K562 (cell line): ENCODE measurements around the gene TTLL11. TPM values are rescaled to one million over a fixed set of nuclear protein-coding genes. Genes with fewer than 3 reads are reported as not detected.
"Not testable (repeated sequence)": the region's sequence is repeated elsewhere in the genome, so short reads cannot be mapped to it uniquely, and the experiment has no call there.

Source experiments
- ATAC-seq: fragments of 200-7000 bp; cut with Tn5 transposase; 3 replicates; pipeline ENCODE4 v1.9.1; 2020; ENCODE audit warnings: moderate library complexity
- BruUV-seq: library from RNA; stranded (reverse); fragments of 400-500 nt; replicated peaks from 2 replicates; lab custom pipeline; 2021; lab: Mats Ljungman, UMichigan
- CTCF ChIA-PET: fragments of 300-600 bp; formaldehyde crosslinking; extraction: SDS; loops from one replicate; lab custom pipeline; 2021; ENCODE audit warnings: low intra/inter-chr PET ratio; lab: Yijun Ruan, JAX
- POLR2A ChIA-PET: fragments of 300-600, 350-650 bp; sonication (Branson Sonifier 250); formaldehyde crosslinking; extraction: SDS; loops from one replicate; lab custom pipeline; 2021; ENCODE audit warnings: antibody characterized with exemption, inconsistent platforms; lab: Yijun Ruan, JAX
- DNase-seq, 4 experiments: peaks; one replicate each; pipeline versions ENCODE4 v3.0.0 to v3.0.0-alpha.2; 2011 to 2018; ENCODE audit warnings: low spot score in 3 of 4, mixed read lengths in 3 of 4; ENCODE audit errors: extremely low read depth in 1 of 4
- FAIRE-seq: peaks from 2 replicates; lab custom pipeline; 2011; peaks lifted over from hg19 to GRCh38; lab: Jason Lieb, UNC
- H2AFZ ChIP-seq: 2 replicates; pipeline ENCODE4 v1.6.0; 2011; ENCODE audit warnings: low read depth, low read length, control low read depth, inconsistent platforms
- H3K27ac ChIP-seq: fragments of 200-600 bp; 3 replicates; pipeline ENCODE4 v1.8.0; 2011; ENCODE audit warnings: low read depth, mild to moderate bottlenecking, control low read depth, inconsistent platforms, low read length, moderate library complexity, mixed read lengths; ENCODE audit errors: extremely low read depth
- H3K27me3 ChIP-seq, 2 experiments: fragments of 300-600 bp in 1 of 2; 2 replicates in 1 of 2; 3 replicates in 1 of 2; pipeline versions ENCODE4 v1.6.0 to v1.8.0; 2011; ENCODE audit warnings: inconsistent platforms in 2 of 2, low read length in 2 of 2, mild to moderate bottlenecking in 1 of 2, mixed read lengths in 1 of 2, moderate library complexity in 1 of 2; ENCODE audit not compliant: control insufficient read depth in 2 of 2, insufficient read depth in 2 of 2
- H3K36me3 ChIP-seq: fragments of 300-600 bp; 3 replicates; pipeline ENCODE4 v1.8.0; 2011; ENCODE audit warnings: mild to moderate bottlenecking, low read length, inconsistent platforms; ENCODE audit not compliant: control insufficient read depth, insufficient read depth
- H3K4me1 ChIP-seq, 2 experiments: fragments of 200-600 bp in 1 of 2; replicated peaks in 1 of 2; 2 replicates in 1 of 2; 3 replicates in 1 of 2; pipeline versions ENCODE4 v1.5.1 to v1.8.0; 2011; ENCODE audit warnings: inconsistent platforms in 2 of 2, low read length in 2 of 2, mild to moderate bottlenecking in 1 of 2, mixed read lengths in 1 of 2, moderate library complexity in 1 of 2; ENCODE audit not compliant: control insufficient read depth in 2 of 2, insufficient read depth in 2 of 2
- H3K4me2 ChIP-seq: 2 replicates; pipeline ENCODE4 v1.6.1; 2011; ENCODE audit warnings: low read length, control low read depth, inconsistent platforms, mixed read lengths; ENCODE audit not compliant: insufficient read depth
- H3K4me3 ChIP-seq: fragments of 200-600 bp; sonication (generic), shearing (Covaris generic); 2 replicates; pipeline ENCODE4 v1.5.1; 2016; ENCODE audit warnings: control low read depth, inconsistent platforms
- H3K79me2 ChIP-seq: fragments of 200-600 bp; 3 replicates; pipeline ENCODE4 v1.8.0; 2011; ENCODE audit warnings: low read length, inconsistent platforms; ENCODE audit not compliant: control insufficient read depth, insufficient read depth
- H3K9ac ChIP-seq, 2 experiments: 2 replicates each; pipeline versions ENCODE4 v1.6.0 to v1.6.1; 2011; ENCODE audit warnings: low read depth in 2 of 2, low read length in 2 of 2, control low read depth in 1 of 2, inconsistent platforms in 1 of 2, mild to moderate bottlenecking in 1 of 2, mixed read lengths in 1 of 2; ENCODE audit not compliant: insufficient read depth in 1 of 2
- H3K9me1 ChIP-seq: one replicate; pipeline ENCODE4 v1.6.0; 2011; ENCODE audit warnings: inconsistent platforms, mild to moderate bottlenecking, low read length, moderate library complexity; ENCODE audit not compliant: control insufficient read depth, insufficient read depth
- H3K9me3 ChIP-seq: replicated peaks from 2 replicates; pipeline ENCODE4 v1.5.1; 2011; ENCODE audit warnings: low read depth, low read length, inconsistent platforms; ENCODE audit not compliant: control insufficient read depth, insufficient read depth
- H4K20me1 ChIP-seq: replicated peaks from 2 replicates; pipeline ENCODE4 v1.6.1; 2011; ENCODE audit warnings: low read length, inconsistent platforms, mixed read lengths; ENCODE audit not compliant: control insufficient read depth, insufficient read depth
- BACH1 ChIP-seq: fragments of 200-800 bp; sonication (Bioruptor generic); IDR thresholded peaks from 2 replicates; pipeline ENCODE4 v1.6.1; 2016; ENCODE audit warnings: missing genetic modification characterization, missing compliant biosample characterization
- ZNF146 ChIP-seq: IDR thresholded peaks from one replicate; pipeline ENCODE4 v1.6.1; 2018; ENCODE audit warnings: missing compliant biosample characterization; ENCODE audit not compliant: unreplicated experiment
- WGBS: fragments of 100-300 bp; shearing (Covaris generic); methylation state at CpG from one replicate; pipeline ENCODE4 v1.1.6; 2016; ENCODE audit warnings: low coverage, mixed read lengths; ENCODE audit not compliant: insufficient coverage; ENCODE audit errors: missing lambda C conversion rate; 5-methylcytosine and 5-hydroxymethylcytosine counted together
- in situ Hi-C: fragments of 300-500 bp; cut with MboI; formaldehyde crosslinking; loops from 4 replicates; pipeline ENCODE4 v1.15.0; 2018; ENCODE audit warnings: inconsistent platforms, mixed read lengths
- intact Hi-C: fragments of 100-400 bp; cut with micrococcal nuclease; formaldehyde crosslinking; loops from 2 replicates; pipeline ENCODE4 v1.14.2; 2022
- polyA plus RNA-seq, 8 experiments: library from polyadenylated mRNA; depleted of rRNA in 4 of 8; stranded (reverse) in 5 of 8; unstranded in 3 of 8; fragments of >200 nt; fragmentation: Nextera tagmentation in 2 of 8; fragmentation: Illumina TruSeq in 1 of 8; extraction: Ambion mirVana in 2 of 8; extraction: Trizol in 1 of 8; gene quantifications; 2 replicates each; pipeline versions ENCODE4 v1.2.1 to v1.2.3, GENCODE V29; 2011 to 2014; ENCODE audit warnings: inconsistent platforms in 1 of 8, missing spikeins in 1 of 8
- total RNA-seq, 7 experiments: library from RNA; depleted of rRNA in 6 of 7; stranded (reverse); fragments of >200 nt in 6 of 7; fragmentation: Illumina TruSeq in 2 of 7; extraction: Trizol in 2 of 7; gene quantifications; 2 replicates each; pipeline versions ENCODE4 v1.2.1 to v1.2.3, GENCODE V29; 2011 to 2021; ENCODE audit warnings: low replicate concordance in 1 of 7

The TTLL11 gene
- total and polyA plus RNA-seq, 9 of the 15 experiments (the other 6 are each of a cell fraction or from before 2014, with no cell fraction given), result 0.83 to 4.4 (median 2.7) TPM

- H3K9me3 ChIP-seq, H3K27ac ChIP-seq, H3K4me2 ChIP-seq, in situ Hi-C loops, FAIRE-seq, H4K20me1 ChIP-seq, H3K9ac ChIP-seq, DNase-seq, POLR2A ChIA-PET, intact Hi-C loops, H3K36me3 ChIP-seq, H2AFZ ChIP-seq, H3K9me1 ChIP-seq, H3K4me1 ChIP-seq, ATAC-seq, H3K4me3 ChIP-seq, H3K79me2 ChIP-seq, CTCF ChIA-PET, BruUV-seq: not testable (repeated sequence)
- TF ChIP-seq ZNF146 (CRISPR knock-in tag), result peak; percentile 62
- peaks cover 0 to 14% of the 10 kb centered on the region in 2 experiments; a peak in 1 of 5 replicates for H3K27me3 ChIP-seq
- 11% methylated on average over 1 of the region's 2 CpGs for WGBS
These were observed 198.7 kb downstream of the TTLL11 start for GRCh38 chr9:121894380-121894779.

GRCh38 chr9:121893786-121894185 lies 199.3 kb downstream of the TTLL11 start:
- H3K27ac ChIP-seq, result no peak overlapping the region
- in situ Hi-C loops, result no loop called here
- BruUV-seq, result no TSS peak
- H3K4me3 ChIP-seq, result no peak overlapping the region
- 0% methylated on average over 2 of the region's 3 CpGs for WGBS
- H3K9me1 ChIP-seq, result no peaks in the 10 kb centered on the region
- no peaks in the 10 kb centered on the region for H4K20me1 ChIP-seq
- H3K79me2 ChIP-seq, result no peaks in the 10 kb centered on the region
- peaks cover 6% of the 10 kb centered on the region; the same call in 1 of the 2 replicates for H3K9me3 ChIP-seq
- ChIA-PET POLR2A (no interaction called here), CTCF (no interaction called here)
- peaks cover 0 to 15% of the 10 kb centered on the region in 2 experiments; a peak in 1 of 5 replicates for H3K27me3 ChIP-seq
- no peak overlapping the region for H2AFZ ChIP-seq
- H3K4me1 ChIP-seq, result peaks cover 0 to 5% of the 10 kb centered on the region in 2 experiments; a peak in 1 of 5 replicates
- ATAC-seq (no peak), FAIRE-seq (no peak), DNase-seq (no peak)
- H3K36me3 ChIP-seq, result no peaks in the 10 kb centered on the region
- intact Hi-C loops, result no loop called here
- H3K9ac ChIP-seq, result no peak overlapping the region
- H3K4me2 ChIP-seq, result no peak overlapping the region
- no peak for TF ChIP-seq BACH1 (tag)
